ENCODE measurements around the gene SPATA9. TPM values are rescaled to one million over a fixed set of nuclear protein-coding genes. Genes with fewer than 3 reads are reported as not detected.

The SPATA9 gene
- polyA plus RNA-seq, 1 of the 3 experiments (the other 2 are of a cell fraction), result 0.07 TPM

GRCh38 chr5:95669985-95670384 is 12.8 kb downstream of the SPATA9 start:
- Histone ChIP-seq H3K4me1 (ENCODE audit: control insufficient read depth in 1 of 2, insufficient read depth in 2 of 2, low read depth in 1 of 2, low read length in 1 of 2) (peaks cover 7 to 24% of the 10 kb centered on the region in 2 experiments), H3F3A (replicated peaks; ENCODE audit: insufficient read depth) (peaks cover 25% of the 10 kb centered on the region), H3K27me3 (ENCODE audit: insufficient read depth) (no peaks in the 10 kb centered on the region), H3K4me2 (peak overlapping the region; percentile 64), H3K79me2 (ENCODE audit: insufficient read depth) (no peaks in the 10 kb centered on the region), H3K9me2 (no peaks in the 10 kb centered on the region; the same call in 1 of the 2 replicates), H3K27ac (ENCODE audit: low read depth in 2 of 2, low read length in 1 of 2) (peak overlapping the region; percentile 71 to 76; a peak in 3 of 4 replicates), H3K9ac (no peak overlapping the region), H2AFZ (ENCODE audit: low read depth) (no peak overlapping the region), H3K9me3 (no peaks in the 10 kb centered on the region), H4K20me1 (ENCODE audit: insufficient read depth) (no peaks in the 10 kb centered on the region), H3K4me3 (ENCODE audit: low read depth in 2 of 2, low read length in 1 of 2) (no peak overlapping the region), H3K36me3 (replicated peaks in 1 of 2; ENCODE audit: control insufficient read depth in 1 of 2, insufficient read depth in 2 of 2, low read length in 1 of 2) (no peaks in the 10 kb centered on the region)
- DNase-seq, result no peak
- no peak for TF ChIP-seq SMC3 (IDR thresholded peaks at IDR 0.05; ENCODE audit: low read depth, low read length)
- TF ChIP-seq REST (IDR thresholded peaks at IDR 0.05; ENCODE audit: low read depth, low read length), result no peak
- TF ChIP-seq FOXJ3 (CRISPR knock-in tag; IDR thresholded peaks at IDR 0.05), result no peak
- no peak for TF ChIP-seq CTCF (IDR thresholded peaks at IDR 0.05)
- no peak for TF ChIP-seq JUND (IDR thresholded peaks at IDR 0.05)
- no peak for TF ChIP-seq ELF1 (IDR thresholded peaks at IDR 0.05)
- no peak for TF ChIP-seq YY1 (IDR thresholded peaks at IDR 0.05; ENCODE audit: low read depth)
- TF ChIP-seq RXRA (IDR thresholded peaks at IDR 0.05; ENCODE audit: borderline replicate concordance, low read depth), result no peak
- no peak for TF ChIP-seq MXI1 (IDR thresholded peaks at IDR 0.05; ENCODE audit: low read depth, low read length)
- TF ChIP-seq GATA2 (CRISPR knock-in tag; IDR thresholded peaks at IDR 0.05), result no peak
- no peak for TF ChIP-seq TAF1 (IDR thresholded peaks at IDR 0.05; ENCODE audit: borderline replicate concordance, low read depth, low read length)
- TF ChIP-seq MEF2A (IDR thresholded peaks at IDR 0.05; ENCODE audit: borderline replicate concordance, low read depth), result no peak
- TF ChIP-seq TEAD4 (IDR thresholded peaks at IDR 0.05; ENCODE audit: borderline replicate concordance, insufficient read depth), result no peak
- TF ChIP-seq CHD2 (IDR thresholded peaks at IDR 0.05; ENCODE audit: low read length, partially characterized antibody), result no peak
- no peak for TF ChIP-seq FOXM1 (IDR thresholded peaks at IDR 0.05; ENCODE audit: low read depth)
- no peak for TF ChIP-seq RFX5 (IDR thresholded peaks at IDR 0.05; ENCODE audit: low read length)
- no peak for TF ChIP-seq FOSL2 (IDR thresholded peaks at IDR 0.05; ENCODE audit: borderline replicate concordance, low read depth)
- ChIA-PET CTCF (interaction anchor here (0.6 to 1.2 kb wide), 5 partner anchors 18 to 147 kb away, joined by 3 read pairs; partner anchors contain the start of gene RFESD), POLR2A (interaction anchor here (0.9 to 1.6 kb wide), 3 partner anchors 23 to 61 kb away, joined by 3 to 4 read pairs (median 3); partner anchors contain the start of gene RFESD)
- WGBS (ENCODE audit: low lambda C conversion rate), result 93% methylated on average over 5 of the region's 5 CpGs
